Right lobe of liver (tissue), 6 donors: Measurements from ENCODE around the gene PPP1R14C. TPM values are rescaled to one million over a fixed set of nuclear protein-coding genes. Genes with fewer than 3 reads are reported as not detected.

Experiments used
- ATAC-seq, 4 donors: fragments of 200-7000 bp; cut with Tn5 transposase; one replicate each; pipeline ENCODE4 v1.9.1; 2020; ENCODE audit warnings: mild to moderate bottlenecking in 4 of 4, moderate library complexity in 4 of 4
- DNase-seq, 3 donors: peaks; one replicate each; pipeline ENCODE4 v3.0.0-alpha.2; 2020
- H3K27ac ChIP-seq, 3 donors: fragments of 200-600 bp; one replicate each; pipeline ENCODE4 v1.8.0; 2022
- H3K27me3 ChIP-seq, 2 donors: fragments of 200-600 bp; one replicate each; pipeline ENCODE4 v1.8.0; 2022
- H3K36me3 ChIP-seq, 4 donors: fragments of 200-600 bp; sonication (generic) in 1 of 4; one replicate each; pipeline versions ENCODE4 v1.5.1 to v1.8.0; 2017 to 2022; ENCODE audit warnings: control low read depth in 1 of 4
- H3K4me1 ChIP-seq, 4 donors: fragments of 200-600 bp; sonication (generic) in 1 of 4; one replicate each; pipeline versions ENCODE4 v1.5.1 to v1.8.0; 2017 to 2022; ENCODE audit warnings: control low read depth in 1 of 4
- H3K4me3 ChIP-seq, 3 donors: fragments of 200-600 bp; one replicate each; pipeline ENCODE4 v1.8.0; 2022
- H3K9me3 ChIP-seq, 4 donors: fragments of 200-600 bp; sonication (generic) in 1 of 4; one replicate each; pipeline versions ENCODE4 v1.5.1 to v1.8.0; 2017 to 2022; ENCODE audit warnings: control low read depth in 1 of 4
- CTCF ChIP-seq, 4 donors: fragments of 200-600 bp in 3 of 4; fragments of 450-650 bp in 1 of 4; IDR thresholded peaks; one replicate each; pipeline versions ENCODE4 v1.5.1 to v1.8.0; 2016 to 2022; ENCODE audit warnings: antibody characterized with exemption in 4 of 4, mild to moderate bottlenecking in 2 of 4
- POLR2A ChIP-seq: fragments of 450-650 bp; IDR thresholded peaks from one replicate; pipeline ENCODE4 v1.6.1; 2017; ENCODE audit warnings: antibody characterized with exemption, mild to moderate bottlenecking
- WGBS: methylation state at CpG from one replicate; pipeline ENCODE4 v1.1.6; 2018; ENCODE audit warnings: low coverage, low lambda C conversion rate; ENCODE audit not compliant: insufficient coverage; ENCODE audit errors: missing lambda C conversion rate; 5-methylcytosine and 5-hydroxymethylcytosine counted together
- intact Hi-C, 2 donors: fragments of 100-400 bp; cut with DNase I; formaldehyde crosslinking; loops; one replicate each; pipeline versions ENCODE4 v1.11.2 to v1.14.1; 2022
- total RNA-seq, 6 experiments: library from RNA; depleted of rRNA in 2 of 6; stranded (reverse); fragments of >200 nt in 2 of 6; fragmentation: NEBNext Ultra II Directional in 3 of 6; extraction: Animal tissue kit (Norgen Biotek cat#: 25700) in 3 of 6; gene quantifications; one replicate each; pipeline versions ENCODE4 v1.1.0 to v1.2.4, GENCODE V29; 2016 to 2023
- donor health status: DM: no; HTN: yes; CAD: no.
- donor health status: DM: no; HTN: no; CAD: no.
- donor health status: DM: no; HTN: no; CAD: no.
- donor health status: DM: no; HTN: yes; CAD: no.
- donor health status: DM: no; HTN: yes; CAD: no.

PPP1R14C gene
- total RNA-seq, 6 experiments from 2014 or later = not detected

- Histone ChIP-seq H3K4me3 (no peak overlapping the region), H3K9me3 (no peaks in the 10 kb centered on the region), H3K27me3 (peaks cover 3 to 11% of the 10 kb centered on the region in 2 donors), H3K27ac (no peak overlapping the region), H3K36me3 (no peaks in the 10 kb centered on the region), H3K4me1 (peaks cover 0 to 16% (median 0%) of the 10 kb centered on the region in 4 donors)
- 38% methylated on average over 3 of the region's 3 CpGs for WGBS
- DNase-seq (no peak), ATAC-seq (no peak)
- intact Hi-C loops = no loop called here
- TF ChIP-seq POLR2A (no peak), CTCF (IDR thresholded peaks at IDR 0.05) (no peak)
These were observed 2.6 kb downstream of the PPP1R14C start for GRCh38 chr6:150145427-150145826.

GRCh38 chr6:150145830-150146229, 3.0 kb downstream of the PPP1R14C start:
- TF ChIP-seq POLR2A (no peak), CTCF (IDR thresholded peaks at IDR 0.05) (no peak)
- Histone ChIP-seq H3K4me3 (no peak overlapping the region), H3K4me1 (peaks cover 0 to 16% (median 0%) of the 10 kb centered on the region in 4 donors), H3K27me3 (peaks cover under 1 to 11% of the 10 kb centered on the region in 2 donors), H3K27ac (no peak overlapping the region), H3K9me3 (no peaks in the 10 kb centered on the region), H3K36me3 (no peaks in the 10 kb centered on the region)
- intact Hi-C loops = no loop called here
- no peak for ATAC-seq
- no peak for DNase-seq

GRCh38 chr6:150146436-150146835, 3.6 kb downstream of the PPP1R14C start:
- 29% methylated on average over 1 of the region's 3 CpGs for WGBS
- intact Hi-C loops = no loop called here
- H3K4me3 ChIP-seq = no peak overlapping the region
- ATAC-seq (no peak), DNase-seq (no peak)
- H3K27ac ChIP-seq = no peak overlapping the region
- no peaks in the 10 kb centered on the region for H3K9me3 ChIP-seq
- H3K4me1 ChIP-seq = peaks cover 0 to 16% (median 0%) of the 10 kb centered on the region in 4 donors
- no peaks in the 10 kb centered on the region for H3K36me3 ChIP-seq
- no peak for TF ChIP-seq CTCF (IDR thresholded peaks at IDR 0.05)
- TF ChIP-seq POLR2A = no peak
- H3K27me3 ChIP-seq = peaks cover 0 to 11% of the 10 kb centered on the region in 2 donors

GRCh38 chr6:150149146-150149545, 6.3 kb downstream of the PPP1R14C start:
- intact Hi-C loops = no loop called here
- ATAC-seq (no peak), DNase-seq (no peak)
- no peak overlapping the region for H3K4me3 ChIP-seq
- no peak overlapping the region for H3K27ac ChIP-seq
- 69% methylated on average over 5 of the region's 6 CpGs for WGBS
- peaks cover 0 to 6% of the 10 kb centered on the region in 2 donors for H3K27me3 ChIP-seq
- no peaks in the 10 kb centered on the region for H3K9me3 ChIP-seq
- no peaks in the 10 kb centered on the region for H3K4me1 ChIP-seq
- no peaks in the 10 kb centered on the region for H3K36me3 ChIP-seq
- TF ChIP-seq CTCF (IDR thresholded peaks at IDR 0.05) (no peak), POLR2A (no peak)

GRCh38 chr6:150150458-150150820, 7.6 kb downstream of the PPP1R14C start:
- Histone ChIP-seq H3K36me3 (no peaks in the 10 kb centered on the region), H3K27me3 (no peaks in the 10 kb centered on the region), H3K27ac (no peak overlapping the region), H3K9me3 (no peaks in the 10 kb centered on the region), H3K4me1 (no peaks in the 10 kb centered on the region), H3K4me3 (no peak overlapping the region)
- DNase-seq (no peak), ATAC-seq (no peak)
- 19% methylated on average over 2 of the region's 2 CpGs for WGBS
- no peak for TF ChIP-seq CTCF (IDR thresholded peaks at IDR 0.05)
- no peak for TF ChIP-seq POLR2A
- intact Hi-C loops = no loop called here
